ENCODE results near the gene C20orf144.

C20orf144 gene

DNA sequence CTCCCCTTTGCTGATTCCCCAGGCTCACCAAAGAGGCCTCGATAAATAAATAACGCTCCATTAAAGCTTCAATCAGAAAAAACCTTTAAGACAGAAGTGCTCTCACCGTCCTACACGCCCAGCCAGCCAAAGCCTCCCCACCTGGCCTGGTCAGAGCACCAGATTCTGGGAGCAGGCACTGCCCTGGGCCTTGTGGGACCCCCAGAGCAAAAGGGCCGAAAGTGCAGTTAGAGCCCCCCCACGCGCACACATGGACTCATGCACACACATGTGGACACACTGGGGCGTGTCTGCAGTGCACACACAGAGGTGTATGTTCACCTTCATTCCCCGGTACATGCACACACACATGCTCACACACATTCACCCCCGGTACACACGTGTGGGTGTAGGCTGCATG is 14.0 kb downstream of the C20orf144 start:
- no peak for DNase-seq (ENCODE audit: low spot score)

DNA sequence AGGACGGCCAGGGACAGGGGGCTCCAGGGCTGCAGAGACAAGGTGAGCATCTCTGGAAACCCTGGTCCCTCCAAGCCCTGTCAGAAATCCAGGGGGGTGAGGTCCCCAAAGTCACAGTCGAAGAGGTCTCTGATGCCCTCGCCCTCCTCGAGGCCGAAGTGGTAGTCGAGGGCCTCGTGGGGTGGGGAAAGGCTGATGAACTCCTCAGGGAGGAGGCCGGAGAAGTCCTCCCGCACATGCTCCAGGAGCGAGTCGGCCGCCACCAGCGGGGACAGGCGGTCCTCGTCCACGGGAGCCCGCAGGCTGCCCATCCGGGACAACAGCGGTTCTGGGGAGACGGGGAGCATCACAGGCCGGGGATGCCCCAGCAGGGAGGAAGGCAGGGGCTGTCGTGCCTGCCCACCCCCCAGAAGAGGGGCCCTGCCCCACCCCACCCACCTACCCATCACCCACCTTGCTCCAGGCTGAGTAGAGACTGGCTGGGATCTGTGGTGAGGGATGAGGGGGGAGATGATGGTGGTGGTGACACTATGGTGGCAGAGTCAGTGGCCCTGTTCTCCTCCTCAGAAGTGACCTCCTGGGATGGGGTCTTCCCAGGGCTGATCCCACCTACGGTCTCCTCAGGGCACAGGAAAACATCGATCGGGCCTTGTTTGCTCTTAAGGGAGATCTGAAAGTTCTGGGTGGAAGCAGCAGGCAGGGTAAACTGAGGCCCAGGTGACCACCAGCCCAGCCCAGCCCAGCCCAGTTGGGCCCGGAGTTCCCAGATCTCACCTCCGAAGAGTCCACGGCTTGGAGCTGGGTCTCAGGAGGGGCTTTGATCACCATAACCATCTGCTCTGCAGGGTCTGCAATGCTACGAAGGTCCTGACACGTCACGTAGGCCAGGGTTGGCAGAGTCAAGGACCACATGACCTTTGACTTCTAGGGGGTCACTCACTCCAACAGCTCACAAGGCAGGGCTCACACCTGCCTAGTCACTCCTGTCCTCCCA is 14.8 kb downstream of the C20orf144 start:
- DNase-seq (ENCODE audit: low spot score) = no peak

DNA sequence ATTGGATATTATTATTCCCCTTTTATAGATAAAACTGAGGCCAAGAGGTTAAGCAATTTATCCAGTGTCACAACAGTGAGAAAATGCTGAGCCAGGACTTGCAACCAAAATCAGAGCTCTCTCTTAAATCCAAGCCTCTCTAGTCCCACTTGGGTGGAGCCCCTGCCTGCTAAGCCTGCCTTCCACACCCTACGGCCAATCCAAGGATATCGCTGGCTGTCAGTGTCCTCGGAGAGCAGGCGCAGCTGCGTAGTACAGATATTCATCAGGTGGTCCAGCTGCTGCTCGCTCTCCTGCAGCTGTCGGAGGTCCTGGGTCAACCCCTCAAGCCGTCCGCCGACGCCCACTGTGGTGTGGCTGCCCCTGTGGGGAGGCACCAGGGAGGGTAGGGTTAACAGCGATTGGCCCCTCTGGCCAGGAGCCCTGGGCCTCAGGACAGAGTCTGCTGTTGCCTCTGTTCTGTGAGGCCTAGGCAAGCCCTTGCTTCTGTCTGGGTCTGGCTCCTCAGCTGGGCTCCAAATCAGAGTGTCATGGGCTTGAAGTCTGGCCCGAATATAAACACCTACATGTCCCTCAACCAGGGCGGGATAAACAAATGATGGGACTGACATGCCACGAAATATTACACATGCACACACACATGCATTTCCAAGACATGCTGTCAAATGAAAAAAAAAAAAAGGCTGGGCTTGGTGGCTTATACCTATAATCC is 16.0 kb downstream of the C20orf144 start:
- peak; percentile 70 for DNase-seq (ENCODE audit: low spot score)

DNA sequence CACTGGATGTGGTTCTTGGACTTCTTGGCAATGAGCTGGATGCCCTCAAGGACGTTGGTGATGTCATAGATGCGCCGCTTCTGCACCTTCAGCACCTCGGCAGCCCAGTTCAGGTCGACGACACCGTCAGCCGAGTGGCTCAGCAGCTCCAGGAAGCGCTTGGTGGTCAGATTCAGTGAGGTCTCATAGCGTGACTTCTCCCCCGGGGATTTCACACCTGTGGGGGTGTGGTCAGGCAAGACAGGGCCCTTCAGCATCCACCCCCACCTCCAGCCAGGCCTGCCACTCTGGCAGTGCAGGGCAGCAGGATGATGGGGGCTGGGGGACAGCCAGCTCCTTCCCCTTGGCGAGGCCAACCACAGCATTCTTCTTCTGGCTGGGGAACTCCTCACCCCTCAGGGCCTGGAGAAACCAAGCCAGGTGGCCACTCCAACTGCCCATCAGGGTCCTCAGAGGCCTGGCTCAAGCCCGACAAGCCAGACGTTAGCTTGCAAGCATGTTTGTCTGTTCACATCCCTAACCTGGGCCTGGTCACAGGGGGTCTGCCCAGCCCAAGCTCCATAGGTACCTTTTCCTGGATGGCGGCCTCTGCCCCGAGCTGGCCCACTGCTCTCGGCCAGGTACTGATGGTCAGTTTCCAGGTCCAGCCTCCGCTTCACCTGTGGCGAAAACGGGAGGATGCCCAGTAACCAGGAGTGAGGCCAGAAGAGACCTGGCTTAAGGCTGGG is 17.8 kb downstream of the C20orf144 start:
- DNase-seq (ENCODE audit: low spot score) = no peak

DNA sequence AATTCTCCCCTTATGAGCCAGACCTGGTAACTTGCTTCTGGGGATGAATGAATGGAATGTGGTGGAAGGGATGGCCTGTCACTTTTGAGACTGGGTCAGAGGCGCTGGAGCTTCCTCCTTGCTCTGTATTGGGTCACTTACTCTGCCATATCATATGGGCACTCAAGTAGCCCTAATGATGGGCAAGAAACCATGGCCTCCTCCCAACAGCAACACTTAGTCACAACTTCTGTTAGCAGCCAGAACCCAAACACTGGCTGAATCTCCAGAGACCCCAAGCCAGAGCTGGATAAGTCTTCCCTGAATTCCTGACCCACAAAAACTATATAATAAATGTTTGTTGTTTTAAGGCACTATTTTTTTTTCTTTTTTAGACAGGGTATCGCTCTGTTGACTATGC is 18.6 kb downstream of the C20orf144 start:
- DNase-seq (ENCODE audit: low spot score) = no peak

DNA sequence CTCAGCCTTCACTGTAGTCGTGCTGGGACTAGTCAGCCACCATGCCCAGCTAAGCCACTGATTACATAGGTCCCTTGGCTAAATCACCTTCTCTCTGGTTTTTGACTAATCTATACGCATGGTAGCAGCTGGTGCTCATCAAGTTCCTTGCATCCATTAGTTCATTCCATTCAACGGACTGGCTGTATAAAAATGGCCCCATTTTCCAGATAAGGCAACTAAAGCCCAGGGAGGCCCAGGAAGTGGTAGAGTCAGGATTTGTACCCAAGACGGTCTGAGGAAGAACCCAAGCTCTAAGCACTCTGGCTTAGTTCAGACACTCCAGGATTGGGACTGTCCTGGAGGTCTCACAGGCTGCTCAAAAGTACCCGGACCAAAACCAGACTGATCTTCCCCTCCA is 19.2 kb downstream of the C20orf144 start:
- no peak for DNase-seq (ENCODE audit: low spot score)

DNA sequence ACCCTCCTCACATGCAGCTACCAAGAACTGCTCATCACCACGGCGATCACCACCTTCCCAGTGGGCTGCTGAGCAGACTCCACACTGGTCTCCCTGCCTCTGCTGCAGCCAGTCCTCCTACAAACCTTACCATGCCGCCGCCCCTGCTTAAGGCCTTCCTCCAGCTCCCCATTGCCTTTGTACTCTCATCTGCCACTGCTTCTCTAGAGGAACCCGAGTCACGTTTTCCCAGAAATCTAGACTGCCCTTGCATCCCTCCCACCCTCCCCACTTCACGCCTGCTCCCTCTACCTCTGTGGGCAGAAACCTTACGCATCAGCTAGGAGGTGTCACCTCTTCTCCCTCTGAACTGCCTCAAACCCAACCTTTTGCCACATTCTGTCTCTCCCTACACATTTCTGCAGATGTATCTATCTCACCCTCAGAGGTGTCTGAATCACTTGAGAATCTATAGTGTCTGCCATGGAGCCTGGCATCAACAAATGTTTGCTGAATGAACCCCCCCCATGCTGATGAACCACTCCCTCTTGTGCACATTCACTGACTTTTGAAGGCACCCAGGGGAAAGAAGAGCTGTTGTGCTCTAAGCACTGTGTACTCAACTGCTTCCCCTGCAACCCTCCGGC is 19.7 kb downstream of the C20orf144 start:
- no peak for DNase-seq (ENCODE audit: low spot score)

DNA sequence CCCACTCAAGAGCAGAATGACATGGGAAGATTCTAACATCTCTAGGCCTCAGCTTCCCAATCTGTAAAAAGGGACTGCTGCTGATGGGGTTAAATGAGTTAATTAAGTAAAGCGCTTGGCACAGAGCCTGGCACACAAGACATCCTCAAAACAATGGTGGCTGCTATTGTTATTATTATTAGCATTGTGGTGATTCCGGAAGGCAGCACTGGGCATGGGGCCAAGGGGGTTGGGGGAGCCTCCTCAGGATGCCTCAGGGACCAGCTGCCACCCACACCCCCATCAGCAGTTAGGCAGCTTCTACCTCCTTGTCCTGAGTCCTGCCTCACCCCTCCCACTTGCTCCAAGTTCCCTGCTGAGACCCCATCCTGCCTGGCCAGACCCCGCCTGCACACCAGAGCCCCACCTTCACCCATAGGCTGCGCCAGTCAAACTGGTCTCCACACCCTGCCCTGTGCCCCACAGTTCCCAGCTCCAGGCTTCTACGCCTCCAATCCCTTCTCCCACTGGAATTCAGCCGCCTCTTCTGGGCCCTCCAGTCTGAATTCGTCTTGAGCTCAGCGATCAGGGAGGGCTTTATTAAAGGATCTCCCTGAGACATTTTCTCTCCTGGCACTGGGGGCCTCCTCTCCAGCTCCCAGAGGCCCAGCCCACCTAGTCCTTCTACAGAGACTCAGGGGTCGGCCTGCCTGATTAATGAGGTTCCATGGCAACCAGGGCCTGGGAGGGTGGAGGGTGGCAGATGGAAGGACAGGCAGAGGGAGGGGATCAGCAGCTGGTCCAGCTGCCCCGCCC is 22.6 kb downstream of the C20orf144 start:
- peak; percentile 93 for DNase-seq (ENCODE audit: low spot score)

DNA sequence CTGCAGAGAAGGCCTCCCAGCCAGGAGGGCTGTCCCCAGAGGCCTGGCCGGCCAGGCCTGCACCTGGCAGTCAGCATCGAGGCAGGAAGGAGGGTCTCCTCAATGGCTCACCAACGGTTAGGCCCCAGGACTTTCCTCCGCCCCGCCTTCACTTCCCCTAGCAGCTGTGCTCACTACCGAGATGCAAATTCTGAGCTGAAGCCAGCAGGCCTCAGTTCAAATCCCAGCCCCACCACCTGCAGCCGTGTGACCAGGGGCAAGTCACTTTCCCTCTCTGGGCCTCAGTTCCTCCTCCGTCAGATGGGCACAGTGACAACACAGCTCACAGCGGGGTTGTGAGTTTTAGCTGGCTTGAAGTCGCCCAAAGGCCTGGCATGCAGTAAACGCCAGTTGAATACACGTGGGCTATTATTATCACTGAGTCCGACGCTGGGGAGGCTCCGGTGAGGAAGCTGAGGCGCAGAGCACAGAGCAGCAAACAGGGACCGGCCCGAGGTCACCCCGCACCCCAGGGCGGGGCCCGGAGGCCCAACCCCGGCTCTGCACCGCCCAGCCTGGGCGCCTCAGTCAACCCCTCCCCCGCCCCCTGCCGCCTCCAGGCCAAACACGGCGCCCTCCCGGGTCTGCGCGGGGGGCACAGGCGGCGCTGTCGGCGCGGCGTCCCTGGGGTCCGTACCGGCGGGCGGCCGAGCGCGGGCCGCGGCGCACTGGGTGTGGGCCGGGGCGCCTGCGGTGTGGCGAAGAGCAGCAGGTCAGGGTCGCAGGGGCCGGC is 23.4 kb downstream of the C20orf144 start:
- DNase-seq (ENCODE audit: low spot score) = no peak

DNA sequence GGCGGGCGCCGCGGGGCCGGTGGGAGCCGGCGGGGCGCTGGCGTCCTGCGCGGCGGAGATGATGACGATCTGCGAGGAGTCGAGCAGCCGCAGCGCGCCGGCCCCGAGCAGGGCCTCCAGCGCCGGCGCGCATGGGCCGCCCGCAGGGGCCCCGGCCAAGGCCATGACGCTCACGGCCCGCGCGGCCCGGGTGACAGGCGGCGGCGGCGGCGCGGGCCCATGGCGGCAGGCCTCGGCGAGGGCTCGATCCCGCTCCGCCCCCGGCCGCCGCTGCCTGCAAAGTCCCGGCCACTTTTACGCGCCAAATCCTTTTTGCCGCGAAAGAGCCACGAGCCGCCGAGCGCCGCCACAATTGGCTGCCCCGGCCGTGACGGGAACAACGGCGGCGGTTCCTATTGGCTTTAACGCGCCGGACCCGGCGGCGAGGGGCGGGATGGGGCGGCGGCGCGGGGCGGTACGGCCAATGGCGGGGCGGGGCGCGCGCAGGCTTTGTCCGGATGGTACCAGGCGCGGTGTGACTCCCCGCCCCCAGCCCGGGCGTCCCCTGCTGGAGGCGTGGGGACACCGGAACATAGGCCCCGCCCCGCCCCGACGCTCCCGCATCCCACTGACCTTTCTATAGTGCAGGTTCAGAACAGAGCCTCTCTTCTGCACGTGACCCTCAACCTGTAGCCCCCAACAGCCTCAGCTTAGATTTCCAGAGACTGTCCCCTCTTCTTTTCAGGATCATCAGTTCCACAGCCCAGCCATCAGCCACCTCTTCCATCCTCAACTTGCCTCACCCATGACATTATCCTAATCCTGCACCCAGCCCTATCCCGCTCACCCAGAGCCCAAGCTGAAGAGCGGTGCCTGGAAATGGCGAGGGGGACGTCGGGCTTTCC is 24.2 kb downstream of the C20orf144 start, which contains the start of gene E2F1:
TSS of gene E2F1 (minus strand) at position 286 of the 884 bp plus-strand sequence. CDS start at position 165, 121 bp downstream.
- DNase-seq (ENCODE audit: low spot score) = peak; percentile 97

DNA sequence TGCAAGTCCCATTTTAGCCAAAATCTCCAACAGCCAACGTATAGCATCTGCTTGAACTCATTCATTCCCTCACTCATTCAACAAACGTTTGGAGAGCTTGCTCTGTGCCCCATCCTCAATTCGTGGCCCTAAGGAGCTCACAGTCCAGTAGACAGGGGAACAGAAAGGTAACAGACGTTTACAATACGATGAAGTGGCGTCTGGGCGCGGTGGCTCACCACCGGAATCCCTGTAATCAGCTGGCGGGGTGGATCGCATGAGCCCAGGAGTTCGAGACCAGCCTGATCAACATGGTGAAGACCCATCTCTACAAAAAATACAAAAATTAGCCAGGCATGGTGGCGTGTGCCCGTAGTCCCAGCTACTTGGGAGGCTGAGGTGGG is 24.8 kb downstream of the C20orf144 start:
- DNase-seq (ENCODE audit: low spot score) = no peak

DNA sequence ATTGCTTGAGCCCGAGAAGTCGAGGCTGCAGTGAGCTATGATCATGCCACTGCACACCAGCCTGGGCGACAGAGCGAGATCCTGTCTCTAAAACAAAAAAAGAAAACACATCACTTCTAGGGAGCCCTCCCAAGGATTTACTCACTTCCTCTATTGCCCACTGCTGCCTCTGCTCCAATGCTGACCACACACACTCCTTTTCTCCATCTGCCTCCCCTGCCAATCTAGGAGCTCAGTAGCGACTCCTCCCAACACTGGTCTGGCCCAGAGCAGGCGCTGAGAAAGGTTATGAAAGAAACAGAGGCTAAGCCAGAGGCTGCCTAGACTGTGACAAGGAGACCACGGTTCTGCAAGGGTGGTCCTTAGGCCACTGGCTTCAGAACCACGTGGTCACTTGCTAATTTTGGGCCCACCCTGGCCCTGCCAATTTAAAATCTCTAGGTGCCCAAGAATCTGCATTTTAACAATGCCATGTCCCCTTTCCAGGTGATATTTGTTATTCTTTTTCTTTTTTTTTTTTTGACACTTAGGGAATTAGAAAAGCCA is 25.3 kb downstream of the C20orf144 start:
- peak; percentile 36 for DNase-seq (ENCODE audit: low spot score)

DNA sequence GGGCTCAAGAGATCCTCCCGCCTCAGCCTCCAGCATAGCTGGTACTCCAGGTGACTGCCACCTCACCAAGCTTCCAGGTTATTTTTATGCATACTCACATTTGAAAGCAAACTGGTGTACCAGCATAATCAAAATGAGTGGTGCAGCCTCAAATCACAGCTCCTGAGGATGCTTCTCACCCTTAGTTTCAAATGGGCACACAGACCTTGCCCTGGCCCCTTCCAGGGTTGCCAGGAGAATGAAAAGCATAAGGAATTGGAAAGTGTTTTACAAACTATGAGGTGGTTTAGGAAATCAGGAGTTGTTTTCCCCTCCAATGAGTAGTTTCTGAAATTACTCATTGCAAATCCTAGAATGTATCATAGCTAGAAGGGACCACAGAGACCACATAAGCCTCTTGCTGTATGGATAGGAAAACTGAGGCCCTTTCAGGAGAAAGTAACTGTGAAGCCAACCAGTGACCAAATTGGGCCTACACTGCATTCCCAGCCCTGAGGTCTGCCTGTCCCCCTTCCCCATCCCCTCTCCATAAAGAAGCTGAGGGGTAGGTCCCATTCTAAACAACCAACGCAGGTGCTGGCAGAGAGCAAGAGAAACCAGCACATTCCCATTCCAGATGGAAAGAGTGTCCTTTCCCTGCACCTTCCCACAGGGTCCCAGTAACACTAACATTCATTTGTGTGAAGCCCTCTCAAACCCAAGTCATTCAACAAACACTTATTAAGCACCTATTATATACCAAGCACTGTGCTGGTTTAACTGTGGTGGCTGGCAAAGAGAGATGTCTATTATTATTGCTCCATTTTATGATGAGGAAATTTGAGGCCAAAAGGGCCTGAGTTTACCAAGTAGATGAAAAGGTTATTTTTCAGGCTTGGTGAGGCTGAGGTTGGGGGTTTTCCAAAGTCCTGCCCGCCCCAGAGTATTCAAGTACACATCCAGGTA is 26.1 kb downstream of the C20orf144 start:
- DNase-seq (ENCODE audit: low spot score) = no peak

DNA sequence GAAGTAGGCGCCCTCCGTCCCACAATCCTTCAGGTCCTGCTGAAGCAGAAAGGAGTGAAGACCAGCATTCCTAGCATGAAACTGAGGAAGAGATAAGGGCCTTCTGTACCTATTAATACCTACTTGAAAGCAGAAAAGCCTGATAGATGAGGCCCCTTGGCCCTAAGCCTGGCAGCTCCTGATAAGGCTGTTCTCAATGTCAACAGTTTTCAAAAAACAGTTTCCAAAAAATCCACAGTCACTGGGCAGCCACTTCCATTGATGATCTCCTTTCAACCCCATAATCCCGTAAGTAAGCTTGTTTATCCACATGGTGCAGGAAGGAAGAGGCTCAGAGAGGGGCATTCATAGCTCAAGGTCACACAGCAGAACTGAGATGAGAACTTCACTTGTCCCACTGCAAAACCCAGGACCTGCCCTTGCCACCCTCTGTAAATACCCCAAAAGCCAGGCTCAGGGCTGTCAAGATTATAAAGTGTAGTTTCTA is 26.9 kb downstream of the C20orf144 start:
- DNase-seq (ENCODE audit: low spot score) = no peak

DNA sequence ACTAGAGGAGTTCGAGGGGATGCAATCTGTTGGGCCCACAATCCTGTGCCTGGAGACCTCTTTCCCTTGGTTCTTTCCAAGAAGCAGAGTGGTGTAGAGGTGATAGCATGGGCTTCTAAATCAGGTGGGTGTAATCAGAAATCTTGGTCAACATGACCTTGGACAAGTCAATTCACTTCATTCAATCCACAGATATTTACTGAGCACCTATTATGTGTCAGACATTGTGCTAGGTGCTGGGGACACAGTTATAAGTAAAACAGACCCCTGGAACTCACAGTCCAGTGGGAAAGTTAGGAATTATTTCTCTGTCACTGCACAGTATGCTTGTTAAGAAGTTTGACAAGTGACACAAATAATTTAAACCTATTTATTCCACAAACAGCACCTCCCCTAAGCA is 27.4 kb downstream of the C20orf144 start:
- DNase-seq (ENCODE audit: low spot score) = no peak

DNA sequence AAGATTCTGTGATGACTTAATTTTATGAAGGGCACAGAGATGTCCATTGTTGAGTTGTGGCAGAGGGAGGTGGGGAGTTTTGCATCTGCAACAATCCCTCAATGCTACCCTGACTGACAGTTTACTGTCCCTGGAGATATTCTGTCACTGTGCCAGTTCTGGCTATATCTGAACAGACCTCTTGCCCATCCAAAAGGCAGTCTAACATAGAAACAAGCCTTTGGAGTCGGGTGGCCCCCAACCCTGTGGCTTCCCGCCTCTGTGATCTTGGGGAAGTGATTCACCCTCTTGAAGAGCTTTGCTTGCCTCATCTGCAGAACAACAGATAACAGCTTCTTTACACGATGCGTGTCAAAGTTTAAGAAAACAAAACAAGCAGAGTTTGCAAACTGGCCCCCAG is 27.8 kb downstream of the C20orf144 start:
- no peak for DNase-seq (ENCODE audit: low spot score)

DNA sequence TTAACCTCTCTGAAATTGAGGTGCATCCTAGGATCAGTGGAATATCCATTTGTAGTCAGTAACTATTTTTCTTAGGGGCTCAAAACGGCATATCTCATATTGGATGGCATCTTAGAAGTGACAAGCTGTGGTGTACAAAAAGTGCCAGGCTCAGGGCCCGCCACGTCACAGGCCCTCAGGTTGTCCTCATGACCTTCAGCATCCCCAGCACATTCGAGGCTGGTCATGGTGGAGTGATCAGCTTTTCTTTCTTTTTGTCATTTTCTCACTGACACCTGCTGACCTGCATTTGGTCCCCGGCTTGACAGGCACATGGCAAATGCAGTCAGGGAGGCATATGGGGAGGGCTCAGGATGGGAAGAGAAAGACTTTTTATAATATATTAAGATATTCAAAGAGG is 31.2 kb downstream of the C20orf144 start:
- no peak for DNase-seq (ENCODE audit: low spot score)

Data from SK-N-DZ (cell line).